HG02642 (cell line): ENCODE measurements around the gene TP53TG3.
"Not testable (repeated sequence)": the region's sequence is repeated elsewhere in the genome, so short reads cannot be mapped to it uniquely, and the experiment has no call there.

Experiments used
- ATAC-seq: cut with Tn5 transposase; IDR thresholded peaks from one replicate; pipeline ENCODE4 v1.9.1; 2021; ENCODE audit warnings: mild to moderate bottlenecking; ENCODE audit not compliant: unreplicated experiment, poor library complexity

TP53TG3 gene

GRCh38 chr16:32676065-32676464, at the start of gene TP53TG3:
Gene TP53TG3 (minus strand): TSS chr16:32676165. CDS start chr16:32676097, 68 bp downstream.
- ATAC-seq: not testable (repeated sequence)

- ATAC-seq: not testable (repeated sequence)
Measured at GRCh38 chr16:32650876-32651275, 25.1 kb downstream of the TP53TG3 start.

- not testable (repeated sequence) for ATAC-seq
Measured at GRCh38 chr16:32647562-32647961, 28.4 kb downstream of the TP53TG3 start.

GRCh38 chr16:32646780-32647179, 29.2 kb downstream of the TP53TG3 start:
- not testable (repeated sequence) for ATAC-seq

- not testable (repeated sequence) for ATAC-seq
Measured at GRCh38 chr16:32646177-32646576, 29.8 kb downstream of the TP53TG3 start.

GRCh38 chr16:32645278-32645908, 30.6 kb downstream of the TP53TG3 start:
- not testable (repeated sequence) for ATAC-seq

GRCh38 chr16:32644715-32645114, 31.2 kb downstream of the TP53TG3 start:
- ATAC-seq: not testable (repeated sequence)

GRCh38 chr16:32637614-32638013, 38.4 kb downstream of the TP53TG3 start:
- ATAC-seq: not testable (repeated sequence)

GRCh38 chr16:32632096-32632495, 43.9 kb downstream of the TP53TG3 start:
- not testable (repeated sequence) for ATAC-seq
